HL-60 (cell line): ENCODE results near the gene GATM.
A peak's percentile ranks its signal among the peaks of the same experiment; 100 is the strongest.

ENCODE experiments used
- DNase-seq, 2 experiments: peaks; one replicate each; pipeline ENCODE4 v3.0.0-alpha.2; 2010 to 2020; ENCODE audit warnings: low read depth in 1 of 2, low spot score in 1 of 2
- H3K27ac ChIP-seq: fragments of 250-450 bp; sonication (Bioruptor Pico); replicated peaks from 2 replicates; pipeline ENCODE4 v1.5.1; 2020; ENCODE audit warnings: mild to moderate bottlenecking, moderate library complexity
- H3K27me3 ChIP-seq: fragments of 250-450 bp; sonication (Bioruptor Pico); 2 replicates; pipeline ENCODE4 v1.5.1; 2021; ENCODE audit warnings: mild to moderate bottlenecking, moderate library complexity; ENCODE audit not compliant: insufficient read depth, poor library complexity, severe bottlenecking
- H3K4me3 ChIP-seq: replicated peaks from 2 replicates; pipeline ENCODE4 v1.5.1; 2011; ENCODE audit warnings: mild to moderate bottlenecking, control low read depth, low read length; ENCODE audit not compliant: insufficient read depth
- CTCF ChIP-seq: IDR thresholded peaks from one replicate; pipeline ENCODE4 v1.5.1; 2011; ENCODE audit warnings: low read length, control low read depth, inconsistent platforms; ENCODE audit not compliant: insufficient read depth
- GABPA ChIP-seq: IDR thresholded peaks from 2 replicates; pipeline ENCODE4 v1.6.1; 2012; ENCODE audit warnings: low read depth
- POLR2AphosphoS5 ChIP-seq: IDR thresholded peaks from 2 replicates; pipeline ENCODE4 v1.6.1; 2012; ENCODE audit warnings: low read depth
- REST ChIP-seq: IDR thresholded peaks from 2 replicates; pipeline ENCODE4 v1.6.1; 2012; ENCODE audit warnings: low read depth; ENCODE audit not compliant: insufficient replicate concordance
- SPI1 ChIP-seq: IDR thresholded peaks from 2 replicates; pipeline ENCODE4 v1.6.1; 2012; ENCODE audit warnings: low read depth, mild to moderate bottlenecking, borderline replicate concordance

The GATM gene

GRCh38 chr15:45378913-45379262, 544 bp upstream of the GATM start:
- TF ChIP-seq SPI1, result no peak
- TF ChIP-seq GABPA, result no peak
- no peak for TF ChIP-seq REST
- no peak for TF ChIP-seq CTCF
- TF ChIP-seq POLR2AphosphoS5, result no peak
- peak overlapping the region; percentile 38 for H3K4me3 ChIP-seq
- peaks cover 55% of the 10 kb centered on the region for H3K27me3 ChIP-seq
- no peak for DNase-seq
- H3K27ac ChIP-seq, result no peak overlapping the region

GRCh38 chr15:45377609-45378148, 665 bp downstream of the GATM start:
- Histone ChIP-seq H3K4me3 (peak overlapping the region; percentile 38), H3K27me3 (peaks cover 58% of the 10 kb centered on the region), H3K27ac (no peak overlapping the region)
- no peak for TF ChIP-seq GABPA
- DNase-seq, result no peak

GRCh38 chr15:45376967-45377608, 1.3 kb downstream of the GATM start:
- Histone ChIP-seq H3K27me3 (peaks cover 60% of the 10 kb centered on the region), H3K4me3 (no peak overlapping the region), H3K27ac (no peak overlapping the region)
- no peak for DNase-seq
- TF ChIP-seq REST, result no peak
- no peak for TF ChIP-seq GABPA
- TF ChIP-seq SPI1, result no peak
- TF ChIP-seq POLR2AphosphoS5, result no peak
- no peak for TF ChIP-seq CTCF

GRCh38 chr15:45376300-45376928, 1.9 kb downstream of the GATM start:
- Histone ChIP-seq H3K27ac (no peak overlapping the region), H3K4me3 (no peak overlapping the region), H3K27me3 (peaks cover 59% of the 10 kb centered on the region)
- DNase-seq, result no peak
- TF ChIP-seq SPI1 (peak; percentile 19; the same call in 1 of the 2 replicates), REST (no peak)
